HEK293 (cell line): ENCODE results near the gene WNK4.

Experiments used
- CTCF ChIA-PET: fragments of 350-600 bp; formaldehyde crosslinking; extraction: SDS; loops from one replicate; lab custom pipeline; 2021; ENCODE audit warnings: antibody characterized with exemption; lab: Yijun Ruan, JAX
- POLR2A ChIA-PET: fragments of 300-600 bp; formaldehyde crosslinking; extraction: SDS; loops from one replicate; lab custom pipeline; 2020; ENCODE audit warnings: antibody characterized with exemption, inconsistent platforms; lab: Yijun Ruan, JAX
- H3K27ac ChIP-seq: fragments of 200-500 bp; sonication (Bioruptor generic); 2 replicates; pipeline ENCODE4 v1.5.1; 2014; ENCODE audit warnings: low read depth, low read length, control low read depth, inconsistent platforms; ENCODE audit errors: extremely low read depth
- H3K36me3 ChIP-seq, 2 experiments: fragments of 200-500 bp in 1 of 2; sonication (Bioruptor generic) in 1 of 2; 1 replicate in 1 of 2; 2 replicates in 1 of 2; pipeline ENCODE4 v1.5.1; 2014 to 2017; ENCODE audit warnings: inconsistent platforms in 2 of 2, low read length in 2 of 2; ENCODE audit not compliant: control insufficient read depth in 2 of 2, insufficient read depth in 1 of 2
- H3K4me1 ChIP-seq: fragments of 200-500 bp; sonication (Bioruptor generic); 2 replicates; pipeline ENCODE4 v1.5.1; 2014; ENCODE audit warnings: mild to moderate bottlenecking, low read length, inconsistent platforms; ENCODE audit not compliant: control insufficient read depth, insufficient read depth
- H3K4me3 ChIP-seq: 2 replicates; pipeline ENCODE4 v1.5.1; 2011; ENCODE audit warnings: low read depth, mild to moderate bottlenecking, control low read depth, low read length, moderate library complexity
- H3K9me3 ChIP-seq: fragments of 200-500 bp; sonication (Bioruptor generic); 2 replicates; pipeline ENCODE4 v1.5.1; 2014; ENCODE audit warnings: low read depth, low read length, inconsistent platforms; ENCODE audit not compliant: control insufficient read depth, insufficient read depth
- HOXA7 ChIP-seq: sonication (generic); formaldehyde crosslinking; IDR thresholded peaks from 2 replicates; pipeline ENCODE4 v1.8.1; 2022; ENCODE audit warnings: missing genetic modification reagents, borderline replicate concordance
- MYNN ChIP-seq: fragments of 450-650 bp; formaldehyde crosslinking; IDR thresholded peaks from 2 replicates; pipeline ENCODE4 v1.5.1; 2016; ENCODE audit warnings: missing biosample characterization, missing genetic modification characterization, borderline replicate concordance
- ZBTB48 ChIP-seq: fragments of 450-650 bp; formaldehyde crosslinking; IDR thresholded peaks from 2 replicates; pipeline ENCODE4 v1.5.1; 2016; ENCODE audit warnings: missing biosample characterization, missing genetic modification characterization
- ZNF132 ChIP-seq: fragments of 450-650 bp; formaldehyde crosslinking; IDR thresholded peaks from 2 replicates; pipeline ENCODE4 v1.5.1; 2017; ENCODE audit warnings: missing biosample characterization, missing genetic modification characterization, borderline replicate concordance
- ZNF146 ChIP-seq: fragments of 450-650 bp; formaldehyde crosslinking; IDR thresholded peaks from 2 replicates; pipeline ENCODE4 v1.5.1; 2016; ENCODE audit warnings: missing biosample characterization, missing genetic modification characterization
- ZNF184 ChIP-seq: fragments of 450-650 bp; IDR thresholded peaks from 2 replicates; pipeline ENCODE4 v1.5.1; 2018; ENCODE audit warnings: missing biosample characterization, mild to moderate bottlenecking, missing genetic modification characterization
- ZNF518A ChIP-seq: fragments of 450-650 bp; formaldehyde crosslinking; conservative IDR thresholded peaks from 2 replicates; pipeline ENCODE4 v1.5.1; 2016; ENCODE audit warnings: low read depth, missing biosample characterization, missing genetic modification characterization
- ZNF701 ChIP-seq: fragments of 450-650 bp; formaldehyde crosslinking; IDR thresholded peaks from 2 replicates; pipeline ENCODE4 v1.5.1; 2016; ENCODE audit warnings: missing biosample characterization, missing genetic modification characterization
- ZNF768 ChIP-seq: fragments of 450-650 bp; formaldehyde crosslinking; IDR thresholded peaks from 2 replicates; pipeline ENCODE4 v1.5.1; 2018; ENCODE audit warnings: missing biosample characterization, mild to moderate bottlenecking, missing genetic modification characterization
- TF ChIP-seq, protein P1 (sequence below): fragments of 450-650 bp; formaldehyde crosslinking; IDR thresholded peaks from 2 replicates; pipeline ENCODE4 v1.5.1; 2016; ENCODE audit warnings: missing biosample characterization, missing genetic modification characterization
- TF ChIP-seq, protein P2 (sequence below): fragments of 450-650 bp; formaldehyde crosslinking; IDR thresholded peaks from 2 replicates; pipeline ENCODE4 v1.5.1; 2016; ENCODE audit warnings: missing biosample characterization, missing genetic modification characterization, borderline replicate concordance
- TF ChIP-seq, protein P3 (sequence below): fragments of 450-650 bp; formaldehyde crosslinking; IDR thresholded peaks from 2 replicates; pipeline ENCODE4 v1.5.1; 2016; ENCODE audit warnings: missing biosample characterization, missing genetic modification characterization

Gene WNK4

DNA sequence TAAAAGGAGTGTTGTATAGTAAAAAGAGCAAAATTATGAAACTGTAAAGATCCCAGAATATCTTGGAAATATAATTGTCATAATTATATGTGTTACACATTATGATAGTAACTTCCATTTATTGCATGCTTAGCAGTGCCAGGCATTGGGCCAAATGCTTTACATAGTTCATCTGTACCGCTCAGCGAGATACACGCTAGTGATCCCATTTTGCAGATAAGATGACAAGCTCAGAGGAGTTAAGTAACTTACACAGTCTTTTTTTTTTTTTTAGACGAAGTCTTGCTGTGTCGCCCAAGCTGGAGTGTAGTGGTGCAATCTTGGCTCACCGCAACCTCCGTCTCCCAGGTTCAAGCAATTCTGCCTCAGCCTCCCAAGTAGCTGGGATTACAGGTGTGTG lies 28.8 kb upstream of the WNK4 start:
- Histone ChIP-seq H3K4me1 (0 out of 2 replicates have a peak, but pooled peaks cover 2% of the 10 kb centered on the region), H3K4me3 (no peak overlapping the region)
- POLR2A ChIA-PET: interaction anchor here (1.0 to 1.3 kb wide), 3 partner anchors 47 to 142 kb away, joined by 3 read pairs; partner anchors contain the start of genes BECN1, CNTD1, COA3 and RETREG3
- TF ChIP-seq ZNF146 (tag by site-specific recombination) (no peak), HOXA7 (CRISPR knock-in tag) (no peak)
- TF ChIP-seq, protein P1, sequence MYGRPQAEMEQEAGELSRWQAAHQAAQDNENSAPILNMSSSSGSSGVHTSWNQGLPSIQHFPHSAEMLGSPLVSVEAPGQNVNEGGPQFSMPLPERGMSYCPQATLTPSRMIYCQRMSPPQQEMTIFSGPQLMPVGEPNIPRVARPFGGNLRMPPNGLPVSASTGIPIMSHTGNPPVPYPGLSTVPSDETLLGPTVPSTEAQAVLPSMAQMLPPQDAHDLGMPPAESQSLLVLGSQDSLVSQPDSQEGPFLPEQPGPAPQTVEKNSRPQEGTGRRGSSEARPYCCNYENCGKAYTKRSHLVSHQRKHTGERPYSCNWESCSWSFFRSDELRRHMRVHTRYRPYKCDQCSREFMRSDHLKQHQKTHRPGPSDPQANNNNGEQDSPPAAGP (tag by site-specific recombination): no peak
- TF ChIP-seq, all 188 proteins: peak for 0
- Histone ChIP-seq H3K9me3 (no peaks in the 10 kb centered on the region), H3K27ac (no peak overlapping the region), H3K36me3 (no peaks in the 10 kb centered on the region)
- CTCF ChIA-PET: interaction anchor here (1.2 to 5.1 kb wide), 4 partner anchors 9 to 26 kb away, joined by 3 to 46 read pairs (median 5); partner anchors contain the start of genes RAMP2 and VPS25

GRCh38 chr17:42754782-42755181 lies 25.6 kb upstream of the WNK4 start:
- H3K27ac ChIP-seq: no peak overlapping the region
- POLR2A ChIA-PET: interaction anchor here (0.6 to 1.4 kb wide), 2 partner anchors 11 to 565 kb away, joined by 3 to 4 read pairs; no protein-coding TSS in a partner anchor
- TF ChIP-seq ZNF184 (tag by site-specific recombination) (no peak), ZNF132 (tag by site-specific recombination) (no peak), ZBTB48 (tag by site-specific recombination) (0 out of 2 replicates have a peak, but pooled peaks have one; percentile 21)
- H3K4me1 ChIP-seq: no peaks in the 10 kb centered on the region
- H3K36me3 ChIP-seq: no peaks in the 10 kb centered on the region
- CTCF ChIA-PET: interaction anchor here (0.7 to 1.8 kb wide), 3 partner anchors 9 to 282 kb away, joined by 3 to 11 read pairs (median 6); no protein-coding TSS in a partner anchor
- no peaks in the 10 kb centered on the region for H3K9me3 ChIP-seq
- no peak overlapping the region for H3K4me3 ChIP-seq

DNA sequence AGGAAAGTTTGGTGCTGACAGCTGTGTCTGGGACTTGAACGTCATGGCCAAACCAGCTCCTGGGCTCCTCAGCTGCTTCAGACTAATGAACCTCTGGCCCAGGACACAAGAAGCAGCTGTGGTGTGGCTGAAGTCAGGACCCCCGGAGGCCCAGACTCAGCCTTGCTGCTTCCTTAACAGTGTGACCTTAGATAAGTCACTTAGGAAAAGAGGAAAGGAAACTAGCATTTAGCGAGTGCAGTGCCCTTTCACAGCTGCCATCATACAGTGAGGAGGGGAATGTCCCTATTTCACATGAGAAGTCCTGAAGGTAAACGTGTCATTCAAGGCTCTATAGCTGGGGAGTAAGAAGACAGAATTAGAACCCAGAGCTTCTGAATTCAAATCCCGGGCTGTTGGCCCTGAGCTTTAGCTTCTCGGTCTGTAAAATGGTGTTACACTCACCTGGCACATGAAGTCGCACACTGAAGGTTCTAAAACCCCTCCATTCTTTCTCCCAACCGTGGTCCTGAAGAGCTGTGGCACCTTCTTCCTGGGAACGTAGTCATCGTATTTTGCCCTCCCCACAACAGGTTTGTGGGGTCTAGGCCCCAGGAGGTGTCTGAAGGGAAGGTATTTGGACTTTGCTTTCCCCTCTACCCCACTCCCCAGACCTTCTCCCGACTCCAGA lies 20.3 kb upstream of the WNK4 start:
- CTCF ChIA-PET: interaction anchor here (0.5 to 7.0 kb wide), 8 partner anchors 8 to 181 kb away, joined by 3 to 112 read pairs (median 6); partner anchors contain the start of genes PLEKHH3 and PSMC3IP
- no peaks in the 10 kb centered on the region for H3K9me3 ChIP-seq
- POLR2A ChIA-PET: interaction anchor here (0.5 to 2.2 kb wide), 4 partner anchors 13 to 1803 kb away, joined by 4 to 8 read pairs (median 6); partner anchors contain the start of genes PSMC3IP and VPS25
- no peak overlapping the region; the same call in 1 of the 2 replicates for H3K27ac ChIP-seq
- H3K36me3 ChIP-seq: no peaks in the 10 kb centered on the region
- no peak overlapping the region for H3K4me3 ChIP-seq
- H3K4me1 ChIP-seq: peaks cover 2% of the 10 kb centered on the region; the same call in 1 of the 2 replicates
- TF ChIP-seq MYNN (0 out of 2 replicates have a peak, but pooled peaks have one; percentile 33), ZNF701 (tag by site-specific recombination) (no peak), ZNF768 (no peak), ZNF518A (tag by site-specific recombination) (no peak)
- TF ChIP-seq, protein P2, sequence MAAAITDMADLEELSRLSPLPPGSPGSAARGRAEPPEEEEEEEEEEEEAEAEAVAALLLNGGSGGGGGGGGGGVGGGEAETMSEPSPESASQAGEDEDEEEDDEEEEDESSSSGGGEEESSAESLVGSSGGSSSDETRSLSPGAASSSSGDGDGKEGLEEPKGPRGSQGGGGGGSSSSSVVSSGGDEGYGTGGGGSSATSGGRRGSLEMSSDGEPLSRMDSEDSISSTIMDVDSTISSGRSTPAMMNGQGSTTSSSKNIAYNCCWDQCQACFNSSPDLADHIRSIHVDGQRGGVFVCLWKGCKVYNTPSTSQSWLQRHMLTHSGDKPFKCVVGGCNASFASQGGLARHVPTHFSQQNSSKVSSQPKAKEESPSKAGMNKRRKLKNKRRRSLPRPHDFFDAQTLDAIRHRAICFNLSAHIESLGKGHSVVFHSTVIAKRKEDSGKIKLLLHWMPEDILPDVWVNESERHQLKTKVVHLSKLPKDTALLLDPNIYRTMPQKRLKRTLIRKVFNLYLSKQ (tag by site-specific recombination): no peak
- TF ChIP-seq, protein P3, sequence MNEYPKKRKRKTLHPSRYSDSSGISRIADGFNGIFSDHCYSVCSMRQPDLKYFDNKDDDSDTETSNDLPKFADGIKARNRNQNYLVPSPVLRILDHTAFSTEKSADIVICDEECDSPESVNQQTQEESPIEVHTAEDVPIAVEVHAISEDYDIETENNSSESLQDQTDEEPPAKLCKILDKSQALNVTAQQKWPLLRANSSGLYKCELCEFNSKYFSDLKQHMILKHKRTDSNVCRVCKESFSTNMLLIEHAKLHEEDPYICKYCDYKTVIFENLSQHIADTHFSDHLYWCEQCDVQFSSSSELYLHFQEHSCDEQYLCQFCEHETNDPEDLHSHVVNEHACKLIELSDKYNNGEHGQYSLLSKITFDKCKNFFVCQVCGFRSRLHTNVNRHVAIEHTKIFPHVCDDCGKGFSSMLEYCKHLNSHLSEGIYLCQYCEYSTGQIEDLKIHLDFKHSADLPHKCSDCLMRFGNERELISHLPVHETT (tag by site-specific recombination): no peak
